Measurements from ENCODE around the gene ACAN.
A peak's percentile ranks its signal among the peaks of the same experiment; 100 is the strongest.

The ACAN gene

DNA sequence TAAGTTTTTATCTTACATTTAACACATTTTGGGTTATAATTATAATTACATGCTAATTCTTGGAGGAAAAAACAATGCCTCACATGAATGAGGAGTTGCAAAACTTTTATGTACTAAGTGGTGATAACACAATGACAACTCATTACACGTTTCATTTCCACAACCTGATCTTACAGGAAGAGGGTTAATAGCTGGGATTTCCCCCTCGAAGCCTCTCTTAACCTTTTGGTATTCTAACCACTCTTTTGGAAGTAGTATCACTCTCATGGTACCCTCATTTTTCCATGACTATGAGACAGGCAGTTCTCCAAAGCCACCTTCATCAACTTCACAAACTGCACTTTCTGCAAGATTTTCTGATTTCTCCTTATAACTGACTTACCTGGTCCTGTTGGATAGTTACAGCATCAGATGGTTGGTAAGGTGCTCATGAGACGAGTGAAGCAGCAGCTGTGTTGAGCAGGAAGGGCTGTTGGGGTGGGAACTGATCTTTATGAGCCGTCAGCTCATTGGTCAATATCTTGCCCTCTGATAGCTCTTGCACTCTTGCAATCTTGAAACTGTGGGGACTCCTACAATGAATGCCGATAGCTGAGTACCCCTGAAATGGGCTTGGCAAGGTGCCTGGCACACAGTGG is 41.6 kb downstream of the ACAN start:
- DNase-seq: no peak

DNA sequence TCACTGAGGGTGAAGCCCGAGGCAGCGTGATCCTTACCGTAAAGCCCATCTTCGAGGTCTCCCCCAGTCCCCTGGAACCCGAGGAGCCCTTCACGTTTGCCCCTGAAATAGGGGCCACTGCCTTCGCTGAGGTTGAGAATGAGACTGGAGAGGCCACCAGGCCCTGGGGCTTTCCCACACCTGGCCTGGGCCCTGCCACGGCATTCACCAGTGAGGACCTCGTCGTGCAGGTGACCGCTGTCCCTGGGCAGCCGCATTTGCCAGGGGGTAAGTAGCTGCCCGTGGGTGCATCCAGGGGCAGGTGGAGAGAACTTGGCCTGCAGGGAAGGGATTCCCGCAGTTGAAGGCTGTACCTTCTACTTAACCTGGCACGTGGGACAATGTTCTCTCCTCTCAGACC is 42.4 kb downstream of the ACAN start:
- DNase-seq: no peak

DNA sequence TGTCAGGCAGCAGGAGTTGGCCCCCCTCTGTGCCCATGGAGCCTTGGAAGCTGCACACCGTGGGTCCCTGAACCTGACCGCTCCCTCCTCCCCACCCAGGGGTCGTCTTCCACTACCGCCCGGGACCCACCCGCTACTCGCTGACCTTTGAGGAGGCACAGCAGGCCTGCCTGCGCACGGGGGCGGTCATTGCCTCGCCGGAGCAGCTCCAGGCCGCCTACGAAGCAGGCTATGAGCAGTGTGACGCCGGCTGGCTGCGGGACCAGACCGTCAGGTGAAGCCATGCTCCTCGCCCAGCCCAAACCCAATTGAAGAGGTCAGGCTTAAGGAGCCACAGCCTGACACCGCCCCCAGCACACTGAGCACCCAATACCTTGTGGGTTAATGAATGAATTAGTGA is 43.9 kb downstream of the ACAN start:
- DNase-seq: no peak

DNA sequence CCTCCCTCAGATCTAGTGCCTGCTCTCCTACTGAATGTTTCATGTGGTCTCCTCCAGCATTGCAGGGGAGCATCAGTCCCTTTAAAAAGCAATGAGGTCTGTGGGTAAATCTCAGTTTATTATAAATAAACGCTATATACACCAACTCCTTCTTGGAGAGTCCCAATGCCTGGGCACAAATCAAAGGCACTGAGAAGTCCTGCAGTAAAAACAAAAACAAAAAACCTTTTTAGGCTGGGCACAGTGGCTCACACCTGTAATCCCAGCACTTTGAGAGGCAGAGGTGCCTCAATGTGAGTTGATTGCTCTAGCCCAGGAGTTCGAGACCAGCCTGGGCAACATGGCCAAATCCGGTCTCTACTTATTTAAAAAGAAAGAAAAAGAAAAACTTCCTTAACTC is 45.0 kb downstream of the ACAN start:
- DNase-seq: no peak

DNA sequence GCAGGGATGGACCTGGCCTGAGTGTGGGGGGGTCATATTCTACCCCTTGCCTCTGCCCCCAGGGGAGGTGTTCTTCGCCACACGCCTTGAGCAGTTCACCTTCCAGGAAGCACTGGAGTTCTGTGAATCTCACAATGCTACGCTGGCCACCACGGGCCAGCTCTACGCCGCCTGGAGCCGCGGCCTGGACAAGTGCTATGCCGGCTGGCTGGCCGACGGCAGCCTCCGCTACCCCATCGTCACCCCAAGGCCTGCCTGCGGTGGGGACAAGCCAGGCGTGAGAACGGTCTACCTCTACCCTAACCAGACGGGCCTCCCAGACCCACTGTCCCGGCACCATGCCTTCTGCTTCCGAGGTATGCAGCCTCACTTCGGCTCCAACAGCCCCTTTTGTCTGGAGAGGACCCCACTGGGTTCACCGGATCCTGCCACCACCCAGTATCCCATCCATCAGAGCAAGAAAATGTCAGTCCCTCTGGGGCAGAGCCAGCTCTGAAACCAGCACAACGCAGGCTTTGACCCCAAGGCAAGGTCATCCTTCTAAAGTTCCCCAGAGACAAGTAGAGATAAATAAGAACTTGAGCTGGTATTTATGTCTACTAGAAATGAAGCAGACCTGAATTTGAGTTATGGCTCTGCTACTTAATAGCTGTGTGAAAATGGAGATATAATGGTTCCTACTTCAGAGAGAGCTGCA is 46.3 kb downstream of the ACAN start:
- DNase-seq: no peak

DNA sequence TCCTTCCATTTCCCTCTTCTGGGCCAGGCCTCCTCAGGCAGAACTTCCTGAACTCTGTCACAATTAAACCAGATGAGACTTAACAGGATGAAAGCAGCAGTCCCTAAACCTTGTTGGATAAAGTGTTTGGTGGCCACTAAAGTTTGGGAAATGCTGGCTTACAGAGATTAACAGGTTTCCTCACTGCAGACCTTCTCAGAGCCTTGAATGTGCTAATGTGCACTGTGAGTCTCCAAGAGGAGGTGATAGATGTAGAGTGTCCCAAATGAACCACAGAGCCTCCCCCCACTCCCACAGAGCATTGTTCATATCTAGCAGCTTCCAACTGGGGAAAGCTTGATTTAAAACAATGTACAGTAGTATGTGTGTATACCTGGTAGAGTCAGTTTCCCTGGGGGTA is 49.2 kb downstream of the ACAN start:
- no peak for DNase-seq

DNA sequence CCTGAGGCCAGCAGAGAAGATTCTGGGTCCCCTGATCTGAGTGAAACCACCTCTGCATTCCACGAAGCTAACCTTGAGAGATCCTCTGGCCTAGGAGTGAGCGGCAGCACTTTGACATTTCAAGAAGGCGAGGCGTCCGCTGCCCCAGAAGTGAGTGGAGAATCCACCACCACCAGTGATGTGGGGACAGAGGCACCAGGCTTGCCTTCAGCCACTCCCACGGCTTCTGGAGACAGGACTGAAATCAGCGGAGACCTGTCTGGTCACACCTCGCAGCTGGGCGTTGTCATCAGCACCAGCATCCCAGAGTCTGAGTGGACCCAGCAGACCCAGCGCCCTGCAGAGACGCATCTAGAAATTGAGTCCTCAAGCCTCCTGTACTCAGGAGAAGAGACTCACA is 55.7 kb downstream of the ACAN start:
- no peak for DNase-seq

DNA sequence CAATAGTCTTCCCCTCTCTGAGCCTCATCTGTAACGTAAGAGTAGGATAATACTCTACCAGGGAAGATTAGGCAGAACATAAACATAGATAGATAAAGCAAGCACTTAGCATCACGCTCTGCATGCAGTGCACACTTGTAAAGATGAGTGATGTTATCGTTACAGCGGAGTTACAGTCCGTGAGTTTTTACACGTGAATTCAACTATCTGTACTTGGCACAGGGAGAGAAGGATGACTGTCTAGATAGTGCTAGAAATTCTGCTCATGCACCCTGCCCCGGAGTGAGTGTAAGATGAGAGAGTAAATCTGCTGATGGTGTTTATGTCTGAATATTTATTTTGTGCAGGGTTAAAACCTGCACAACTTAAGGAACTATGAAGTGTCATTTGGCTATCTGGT is 56.3 kb downstream of the ACAN start:
- no peak for DNase-seq

DNA sequence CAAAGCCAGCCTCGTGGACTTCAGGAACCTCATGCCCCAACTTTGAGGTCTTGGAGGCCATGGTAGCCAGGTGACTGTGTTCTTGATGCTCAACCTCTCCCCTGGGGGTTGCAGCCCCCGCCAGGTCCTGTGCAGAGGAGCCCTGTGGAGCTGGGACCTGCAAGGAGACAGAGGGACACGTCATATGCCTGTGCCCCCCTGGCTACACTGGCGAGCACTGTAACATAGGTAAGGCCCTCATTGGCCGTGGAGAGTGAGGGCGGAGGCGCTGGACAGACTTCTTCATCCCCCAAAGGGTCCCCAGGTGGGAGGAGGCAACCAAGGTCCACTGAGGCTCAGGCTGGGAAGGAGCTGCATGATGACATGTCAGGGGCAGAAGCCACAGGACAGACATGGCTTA is 57.0 kb downstream of the ACAN start:
- no peak for DNase-seq

DNA sequence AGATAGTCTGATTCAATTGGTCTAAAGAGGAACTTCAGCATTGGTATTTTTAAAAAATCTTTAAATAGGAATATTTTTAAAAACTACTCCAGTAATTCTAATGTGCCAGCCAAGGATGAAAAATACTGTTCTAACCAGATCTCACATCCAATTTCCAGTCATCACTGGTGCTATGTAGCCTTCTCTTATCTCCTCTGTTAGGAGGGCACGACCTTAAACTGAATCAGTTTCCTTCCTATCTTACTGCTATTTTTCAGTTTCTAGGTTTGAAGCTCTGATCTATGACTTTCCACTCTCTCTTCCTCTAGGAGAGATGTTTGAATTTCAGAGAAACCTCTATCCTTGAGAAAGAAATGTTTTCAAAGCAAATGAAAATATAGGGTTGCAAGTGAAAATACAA is 60.2 kb downstream of the ACAN start:
- no peak for DNase-seq

DNA sequence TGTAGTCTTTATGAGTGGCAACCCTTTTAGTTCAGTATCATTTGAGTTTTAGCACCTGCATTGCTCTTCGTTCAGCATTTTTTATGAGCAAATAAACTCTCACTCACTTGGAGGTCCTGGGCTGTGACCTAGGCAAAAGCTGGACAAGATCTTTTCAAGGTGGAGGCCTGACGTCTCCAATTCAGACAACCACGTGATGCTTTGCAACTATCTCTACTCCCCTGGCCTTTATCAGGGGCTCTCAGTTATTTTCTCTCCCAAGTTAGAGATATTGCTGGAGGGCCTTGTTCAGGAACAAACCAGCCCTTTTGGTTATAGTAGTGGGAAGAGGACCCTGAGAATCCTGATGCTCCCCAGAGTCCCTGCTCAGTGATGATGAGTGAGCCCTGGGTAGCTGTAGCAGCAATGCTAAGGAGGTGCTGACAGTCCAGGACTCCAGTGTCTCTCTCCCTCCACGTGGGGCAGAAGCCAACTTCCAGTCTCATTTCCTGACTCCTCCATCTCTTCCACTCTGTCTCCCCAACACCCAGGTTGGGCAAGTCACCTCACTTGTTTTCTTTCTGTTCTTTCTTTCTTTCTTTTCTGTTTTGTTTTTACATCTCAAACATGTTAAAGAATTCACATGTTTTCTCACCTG is 61.7 kb downstream of the ACAN start:
- no peak for DNase-seq

DNA sequence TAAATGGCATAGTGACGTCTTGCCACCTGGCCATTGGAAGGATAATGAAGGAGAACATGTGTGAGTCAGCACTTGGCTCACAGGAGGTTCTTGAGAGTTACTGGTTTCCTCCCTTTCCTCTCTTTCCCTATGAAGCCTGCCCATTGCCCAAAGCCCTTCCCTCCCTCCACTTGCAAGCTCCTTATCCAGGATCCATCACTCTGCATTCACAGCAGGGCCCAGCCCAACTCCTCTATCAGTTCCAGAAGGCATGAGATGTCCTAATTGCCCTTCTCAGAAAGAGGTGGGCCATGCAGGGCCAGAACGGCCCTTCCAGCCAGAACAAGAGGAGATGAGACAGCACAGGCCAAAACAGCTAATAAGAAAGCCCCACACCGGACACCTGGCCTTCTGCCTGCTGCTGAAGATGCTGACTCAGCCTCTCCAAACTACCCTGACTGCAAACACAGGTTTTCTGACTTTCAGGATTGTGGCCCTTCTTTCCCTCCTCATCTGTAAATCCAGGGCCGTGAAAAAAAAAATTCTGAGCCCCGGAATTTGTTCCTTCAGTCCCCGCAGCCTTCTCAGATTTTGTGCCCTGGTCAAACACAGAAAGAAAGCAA is 62.4 kb downstream of the ACAN start:
- DNase-seq: no peak

DNA sequence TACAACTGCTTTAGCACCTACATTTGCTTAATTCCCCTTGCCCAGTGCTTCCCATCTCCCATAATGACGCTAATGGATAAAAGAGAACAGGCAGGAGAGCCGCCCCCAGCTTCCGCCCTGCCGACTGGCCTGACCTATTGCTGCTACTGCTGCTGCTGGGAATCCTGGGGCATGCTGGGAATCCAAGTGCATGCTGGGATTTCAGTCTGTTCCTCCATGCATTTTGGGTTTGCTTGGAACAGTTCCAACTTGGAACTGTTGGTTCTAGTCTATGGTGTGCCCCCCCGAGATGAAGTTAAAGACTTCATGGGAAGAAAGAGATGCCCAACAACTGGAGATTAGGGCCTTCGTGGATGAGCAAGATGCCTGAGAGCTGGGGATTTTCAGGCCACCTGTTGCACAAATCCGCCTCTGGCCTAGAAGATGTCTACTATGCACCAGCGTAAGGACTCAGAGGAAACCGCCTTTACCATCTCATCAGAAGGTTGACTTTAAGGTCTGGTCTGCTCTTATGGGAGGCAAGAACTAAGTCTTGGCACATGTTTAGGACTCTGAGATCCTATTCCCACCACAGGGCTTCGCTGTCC is 63.2 kb downstream of the ACAN start:
- no peak for DNase-seq

DNA sequence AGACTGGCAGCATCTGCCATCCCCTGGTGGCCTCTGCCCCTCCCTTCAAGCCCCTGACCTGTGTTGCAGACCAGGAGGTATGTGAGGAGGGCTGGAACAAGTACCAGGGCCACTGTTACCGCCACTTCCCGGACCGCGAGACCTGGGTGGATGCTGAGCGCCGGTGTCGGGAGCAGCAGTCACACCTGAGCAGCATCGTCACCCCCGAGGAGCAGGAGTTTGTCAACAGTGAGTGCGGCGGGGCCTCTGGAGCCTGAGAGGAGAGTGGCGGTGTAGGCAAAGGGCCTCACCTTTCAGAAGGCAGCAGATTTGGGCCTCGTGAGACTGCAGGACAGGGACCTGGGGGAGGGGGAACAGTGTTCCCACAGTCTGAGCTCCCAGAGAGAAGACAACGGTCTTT is 68.1 kb downstream of the ACAN start:
- no peak for DNase-seq

DNA sequence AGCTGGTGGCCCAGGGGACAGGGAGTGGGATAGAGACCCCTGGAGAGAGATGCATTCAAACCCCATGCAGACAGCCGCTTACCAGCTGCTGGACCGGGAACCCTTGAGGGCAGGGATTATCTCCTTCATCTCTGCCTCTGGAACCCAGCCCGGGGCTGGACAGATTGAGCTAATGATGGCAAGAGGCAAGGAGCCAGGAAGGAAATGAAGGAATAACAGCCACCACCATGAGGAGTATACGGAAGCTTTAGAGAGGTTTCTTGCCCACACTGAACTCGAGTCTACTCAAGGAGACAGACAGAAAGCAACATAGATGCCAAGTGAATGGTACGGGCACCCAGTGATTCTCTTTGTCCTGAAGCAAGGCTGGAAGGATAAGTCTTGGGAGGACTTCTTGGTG is 68.9 kb downstream of the ACAN start:
- no peak for DNase-seq

DNA sequence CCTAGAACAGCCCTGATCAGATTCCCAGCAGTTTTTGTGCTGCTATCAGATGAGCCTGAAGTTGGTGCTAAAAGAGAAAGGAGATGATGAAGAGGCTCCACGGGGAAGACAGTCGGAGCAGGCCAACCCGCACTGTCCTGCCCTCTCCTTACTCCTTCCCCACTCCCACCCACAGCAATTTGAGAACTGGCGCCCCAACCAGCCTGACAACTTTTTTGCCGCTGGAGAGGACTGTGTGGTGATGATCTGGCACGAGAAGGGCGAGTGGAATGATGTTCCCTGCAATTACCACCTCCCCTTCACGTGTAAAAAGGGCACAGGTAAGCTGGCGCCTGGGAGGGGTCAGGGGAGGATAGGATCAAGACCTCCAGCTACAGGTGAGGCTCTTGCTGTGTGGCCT is 69.5 kb downstream of the ACAN start:
- DNase-seq: no peak

DNA sequence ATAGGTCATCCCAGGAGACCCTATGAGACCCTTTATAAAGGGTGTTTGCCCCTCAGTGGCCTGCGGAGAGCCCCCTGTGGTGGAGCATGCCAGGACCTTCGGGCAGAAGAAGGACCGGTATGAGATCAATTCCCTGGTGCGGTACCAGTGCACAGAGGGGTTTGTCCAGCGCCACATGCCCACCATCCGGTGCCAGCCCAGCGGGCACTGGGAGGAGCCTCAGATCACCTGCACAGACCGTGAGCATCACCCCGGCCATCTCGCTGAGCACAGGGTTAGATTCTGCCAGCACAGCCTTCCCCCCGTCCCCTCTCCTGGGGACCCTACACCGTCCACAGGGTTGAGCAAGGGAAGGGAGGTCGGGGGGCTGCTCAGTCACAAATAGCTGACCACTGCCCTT is 70.5 kb downstream of the ACAN start:
- DNase-seq: no peak

DNA sequence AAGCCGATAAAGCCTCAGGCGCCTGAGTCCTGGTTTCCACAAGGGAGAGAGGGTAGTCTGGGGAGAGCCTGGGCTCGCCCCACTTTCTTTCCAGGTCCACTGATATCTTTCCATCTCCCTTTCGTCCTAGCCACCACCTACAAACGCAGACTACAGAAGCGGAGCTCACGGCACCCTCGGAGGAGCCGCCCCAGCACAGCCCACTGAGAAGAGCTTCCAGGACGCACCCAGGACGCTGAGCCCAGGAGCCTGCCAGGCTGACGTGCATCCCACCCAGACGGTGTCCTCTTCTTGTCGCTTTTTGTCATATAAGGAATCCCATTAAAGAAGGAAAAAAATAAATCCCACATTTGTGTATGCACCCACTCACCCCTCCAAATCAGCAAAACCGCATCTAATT is 71.0 kb downstream of the ACAN start:
- DNase-seq: no peak

DNA sequence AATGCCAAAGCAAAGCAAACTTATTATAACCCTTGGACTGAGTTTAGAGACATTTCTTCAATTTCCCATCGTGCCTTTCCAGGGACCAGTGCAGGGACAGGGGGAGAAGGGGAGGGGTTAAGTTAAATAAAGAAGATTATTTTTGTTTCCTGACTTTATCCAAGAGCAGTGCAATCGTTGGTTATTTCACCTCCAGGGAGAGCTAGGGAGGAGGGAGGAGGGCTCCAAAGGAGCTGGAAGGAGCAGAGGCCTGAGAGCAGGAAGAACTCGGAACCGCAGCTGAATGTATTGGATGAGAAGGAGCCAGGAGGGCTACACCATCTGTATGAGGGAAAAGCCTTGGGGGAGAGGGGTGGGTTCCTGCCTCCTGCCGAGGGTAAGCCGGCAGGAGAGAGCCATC is 71.4 kb downstream of the ACAN start:
- no peak for DNase-seq

DNA sequence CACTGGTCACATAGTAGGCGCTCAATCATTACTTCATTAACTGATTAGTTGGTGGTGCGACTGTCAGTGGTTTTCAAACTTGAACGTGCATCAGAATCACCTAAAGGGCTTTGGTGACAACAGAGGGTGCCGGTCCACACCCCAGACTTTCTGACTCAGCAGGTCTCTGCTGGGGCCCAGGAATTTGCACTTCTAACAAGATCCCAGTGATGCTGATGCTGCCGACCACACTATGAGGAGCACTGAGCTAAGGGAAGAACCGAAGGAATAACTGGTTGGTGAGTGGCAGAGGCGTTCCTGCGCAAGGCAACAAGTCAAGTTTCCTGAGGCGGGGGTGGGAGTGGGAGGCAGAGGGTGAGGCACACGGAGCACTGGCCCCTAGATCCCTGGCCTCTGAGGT is 73.3 kb downstream of the ACAN start:
- DNase-seq: no peak

DNA sequence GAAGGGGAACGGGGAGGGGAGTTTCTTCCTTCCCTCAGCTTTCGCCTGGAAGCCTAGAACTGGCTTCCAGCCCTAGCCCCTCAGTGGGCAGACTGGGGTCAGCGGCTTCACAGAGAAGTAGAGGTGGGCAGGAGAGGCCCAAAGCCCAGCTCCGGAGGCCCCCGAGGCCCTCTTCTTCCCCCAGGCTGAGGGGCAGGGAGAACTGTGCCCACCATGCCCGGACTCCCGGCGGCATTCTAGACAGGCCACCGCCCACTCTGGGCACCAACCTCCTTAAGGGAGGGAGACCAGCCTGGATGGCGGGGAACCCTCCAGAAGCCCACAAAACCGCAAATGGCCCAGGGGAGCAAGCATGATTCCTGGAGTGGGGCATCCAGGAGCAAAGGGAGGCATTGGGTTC is 74.2 kb downstream of the ACAN start:
- no peak for DNase-seq

DNA sequence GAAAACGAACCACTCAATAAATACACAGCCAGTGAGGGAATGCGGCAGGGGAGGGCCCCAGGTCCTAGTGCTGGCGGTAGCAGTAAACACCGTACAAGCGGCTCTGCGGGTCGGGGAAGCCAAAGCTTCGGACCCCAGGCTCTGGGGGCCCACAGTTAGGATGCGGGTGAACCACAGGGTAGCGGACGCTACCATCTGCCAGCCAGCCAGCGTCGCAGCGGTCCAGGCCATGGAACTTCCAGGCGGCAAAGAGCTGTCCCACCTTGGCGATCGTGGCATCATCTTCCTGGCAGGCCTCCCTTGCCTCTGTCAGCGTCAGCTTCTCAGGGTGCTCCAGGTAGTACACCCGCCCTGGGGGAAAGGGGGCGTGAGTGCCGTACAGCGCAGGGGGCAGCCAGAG is 74.7 kb downstream of the ACAN start:
- DNase-seq: no peak

DNA sequence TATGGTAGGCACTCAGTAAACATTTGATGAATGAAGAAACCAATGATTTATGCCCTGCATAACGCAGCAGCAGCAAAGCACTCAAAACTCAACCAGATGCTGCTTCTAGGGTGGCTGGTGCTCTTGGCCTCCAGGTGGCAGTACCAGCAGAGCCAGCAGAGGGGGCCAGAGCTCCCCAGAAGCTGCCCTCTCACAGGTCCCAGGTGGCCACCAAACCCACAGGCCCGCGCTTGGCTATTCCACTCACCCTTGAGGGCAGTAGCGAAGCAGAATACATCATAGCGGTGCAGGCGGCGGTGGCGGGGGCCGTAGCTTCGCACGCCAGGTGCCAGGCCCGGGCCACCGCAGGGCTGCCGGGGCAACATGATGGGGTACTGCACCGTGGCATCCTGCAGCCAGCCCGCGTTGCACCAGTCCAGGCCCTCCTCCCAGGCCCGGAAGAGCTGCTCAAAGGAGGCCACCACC is 75.5 kb downstream of the ACAN start:
- DNase-seq: peak; percentile 62

Data from activated CD4-positive, alpha-beta T cell treated with anti-CD3 and anti-CD28 coated beads for 48 hours (primary cell).